Cardiac septum (tissue), 1 donor: ENCODE data around the gene METTL25B. TPM values are rescaled to one million over a fixed set of nuclear protein-coding genes. Genes with fewer than 3 reads are reported as not detected.

ENCODE experiments used
- DNase-seq: peaks from one replicate; pipeline ENCODE4 v3.0.0-alpha.2; 2020; ENCODE audit warnings: low spot score
- intact Hi-C: fragments of 100-400 bp; cut with DNase I; formaldehyde crosslinking; loops from one replicate; pipeline ENCODE4 v1.14.0; 2022
- long read RNA-seq: library from polyadenylated mRNA; unstranded; transcript quantifications from one replicate; pipeline ENCODE4 v2.0.0, GENCODE V29; 2021
- total RNA-seq: library from RNA; stranded (reverse); fragmentation: NEBNext Ultra II Directional; extraction: Animal tissue kit (Norgen Biotek cat#: 25700); gene quantifications from one replicate; pipeline ENCODE4 v1.2.1, GENCODE V29; 2021
- donor health status: DM: no; HTN: no; CAD: no.

Gene METTL25B
- total RNA-seq, result 14.7 TPM
- long read RNA-seq, partial matches to known transcripts, result 0 of 17 reads
- long read RNA-seq, other reads (novel, unspliced or antisense), result 10 of 17 reads

DNA sequence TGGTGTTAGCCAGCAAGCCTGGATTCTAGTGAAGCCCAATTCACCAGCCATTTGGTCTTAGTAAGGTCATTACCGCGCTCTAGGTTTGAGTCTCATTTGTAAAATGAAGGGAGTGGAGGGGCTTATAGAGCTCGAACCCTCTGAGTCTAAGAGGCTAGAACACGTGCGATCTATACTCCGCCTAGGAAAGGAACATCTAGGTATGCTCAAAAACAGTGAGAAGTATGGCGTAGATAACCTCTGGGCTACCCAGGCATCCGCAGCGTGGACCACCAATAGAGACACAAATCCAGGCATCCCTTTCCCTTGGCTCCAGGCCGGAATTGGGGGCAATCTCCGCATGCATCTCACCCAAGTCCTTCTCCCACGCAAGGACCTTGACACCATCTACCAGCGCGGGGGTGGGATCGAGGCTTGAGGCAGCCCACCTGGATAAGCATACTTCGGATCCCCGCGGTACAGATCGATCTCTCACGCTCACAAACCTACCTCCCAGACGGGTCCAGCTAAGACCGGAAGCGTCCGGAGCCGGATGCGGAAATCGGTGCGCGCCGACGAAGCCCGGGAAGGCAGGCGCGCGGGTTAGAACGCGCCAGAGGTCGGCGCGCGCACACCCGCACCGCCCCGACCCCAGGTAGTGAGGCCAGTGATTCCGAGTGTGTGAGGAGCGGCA is at the start of gene METTL25B:
TSS of gene METTL25B (plus strand) at position 544 of the 673 bp plus-strand sequence. CDS start 636 bp downstream, outside the sequence.
- intact Hi-C loops, result loop anchor here (1.0 to 5.0 kb wide), 5 partner anchors 39 to 164 kb away; partner anchors contain the start of genes INSRR, PEAR1 and PRCC

GRCh38 chr1:156680056-156680455 is 48.2 kb upstream of the METTL25B start:
- DNase-seq, result no peak
- intact Hi-C loops, result no loop called here

More for the DNA sequence above, at the start of gene METTL25B:
- DNase-seq, result peak; percentile 91

DNA sequence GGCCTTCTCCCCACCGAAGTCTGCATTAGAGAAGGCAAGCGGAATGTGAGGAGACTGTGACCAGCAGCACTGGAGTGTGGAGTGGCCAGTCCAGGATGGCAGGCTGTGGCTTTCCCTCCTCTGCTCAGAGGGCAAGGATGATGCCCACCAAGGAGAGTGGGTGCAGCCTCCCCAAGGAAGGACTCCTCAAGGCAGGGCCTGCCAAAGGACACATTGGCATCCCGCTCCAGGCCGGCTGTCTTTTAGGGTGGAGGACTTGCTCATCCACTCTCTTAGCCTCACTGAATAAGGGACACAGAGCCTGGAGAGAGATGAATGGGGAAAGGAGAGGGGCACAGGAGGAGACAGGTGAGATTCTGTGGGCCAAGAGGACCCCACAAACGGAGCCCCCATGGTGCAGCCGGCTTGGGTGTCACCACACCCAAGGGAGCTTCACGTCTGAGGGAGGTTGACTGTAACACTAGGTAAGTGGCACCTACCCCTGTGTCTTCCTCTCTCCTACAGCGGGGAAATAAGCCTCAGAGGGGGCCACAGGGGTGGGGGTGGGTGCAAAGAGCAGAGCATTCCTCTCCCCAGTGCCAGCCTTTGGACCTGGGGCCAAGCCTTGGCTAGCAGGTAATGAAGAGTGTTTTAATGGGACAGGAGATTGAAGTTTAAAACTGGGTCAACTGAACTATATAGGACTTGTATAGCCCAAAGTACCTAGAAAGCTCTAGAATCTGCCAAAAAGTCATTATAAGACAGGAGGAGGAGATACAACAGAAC is 46.9 kb upstream of the METTL25B start:
- intact Hi-C loops, result no loop called here
- no peak for DNase-seq

DNA sequence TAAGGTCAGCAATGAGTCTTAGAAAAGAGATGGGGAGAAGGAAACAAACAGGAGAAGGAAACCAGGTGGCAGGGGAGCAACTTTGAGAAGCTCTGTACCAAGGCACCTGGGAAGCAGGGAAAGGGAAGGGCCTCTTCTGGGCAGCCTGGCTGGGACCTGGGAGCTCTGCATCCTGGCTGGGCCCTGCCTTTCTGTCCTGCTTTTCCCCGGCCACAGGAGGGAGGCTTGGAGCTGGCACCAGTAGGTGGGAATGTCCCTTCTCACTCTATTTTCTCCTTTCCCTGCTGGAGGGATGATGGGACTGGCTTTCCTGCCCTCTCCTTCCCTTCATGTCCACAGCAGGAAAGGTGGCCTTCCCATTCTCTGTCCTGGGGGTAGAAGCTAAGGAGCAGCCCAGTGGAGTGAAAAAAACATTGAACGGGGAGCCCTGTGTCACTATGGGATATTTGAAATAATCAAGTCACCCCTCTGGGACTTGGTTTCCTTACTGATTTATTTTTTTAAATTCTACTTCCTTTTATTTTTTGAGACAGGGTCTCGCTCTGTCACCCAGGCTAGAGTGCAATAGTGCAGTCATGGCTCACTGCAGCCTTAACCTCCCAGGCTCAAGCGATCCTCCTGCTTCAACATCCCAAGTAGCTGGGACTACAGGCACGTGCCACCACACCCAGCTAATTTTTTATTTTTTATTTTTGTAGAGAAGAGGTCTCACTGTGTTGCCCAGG is 45.9 kb upstream of the METTL25B start:
- no peak for DNase-seq
- intact Hi-C loops, result no loop called here

GRCh38 chr1:156684227-156684782 is 44.0 kb upstream of the METTL25B start:
- intact Hi-C loops, result no loop called here
- no peak for DNase-seq

DNA sequence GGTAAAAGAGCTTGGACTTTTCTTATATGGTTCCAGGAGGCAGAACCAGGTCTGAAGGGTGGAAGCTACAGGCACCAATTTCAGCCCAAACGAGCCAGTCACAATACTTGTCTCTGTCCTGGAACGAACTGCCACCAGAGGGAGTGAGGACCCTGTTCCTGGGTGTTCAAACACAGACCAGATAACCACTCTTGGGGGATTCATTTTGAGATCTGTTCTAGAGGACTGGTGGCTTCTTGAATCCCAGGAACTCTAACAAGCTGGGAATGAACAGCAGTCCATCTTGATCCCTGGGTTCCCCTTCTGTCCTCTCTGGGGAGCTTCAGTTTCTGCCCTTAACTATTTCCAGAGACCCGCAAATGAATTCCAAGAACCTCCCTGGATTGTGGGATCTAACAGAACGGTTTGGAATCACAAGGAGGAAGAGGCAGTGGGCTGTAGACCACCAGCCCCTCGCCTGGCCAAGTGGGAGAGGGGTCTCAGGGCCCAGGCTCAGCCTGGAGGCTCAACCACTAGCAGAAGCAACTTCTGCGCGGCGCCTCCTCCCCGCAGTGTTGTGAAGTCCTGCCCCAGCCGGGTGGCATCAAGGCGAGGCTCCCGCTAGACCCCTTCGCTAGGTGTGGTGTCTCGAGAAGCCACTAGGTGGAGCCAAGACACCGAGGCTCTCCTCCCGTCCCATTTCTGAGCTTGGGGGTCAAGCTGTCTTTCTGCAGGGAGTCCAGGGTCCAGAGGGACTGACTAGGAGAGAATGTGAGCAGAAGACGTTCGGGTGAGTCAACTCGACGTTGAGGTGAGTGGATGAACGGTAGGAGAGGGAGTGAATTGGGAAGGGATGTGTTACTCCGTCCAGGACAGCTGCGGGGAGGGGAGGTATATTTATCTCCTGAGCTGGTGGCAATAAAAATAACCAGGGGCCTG is 39.0 kb upstream of the METTL25B start:
- peak; percentile 82 for DNase-seq
- intact Hi-C loops, result loop anchor here (1.0 kb wide), 1 partner anchor 37 kb away; no protein-coding TSS in a partner anchor

DNA sequence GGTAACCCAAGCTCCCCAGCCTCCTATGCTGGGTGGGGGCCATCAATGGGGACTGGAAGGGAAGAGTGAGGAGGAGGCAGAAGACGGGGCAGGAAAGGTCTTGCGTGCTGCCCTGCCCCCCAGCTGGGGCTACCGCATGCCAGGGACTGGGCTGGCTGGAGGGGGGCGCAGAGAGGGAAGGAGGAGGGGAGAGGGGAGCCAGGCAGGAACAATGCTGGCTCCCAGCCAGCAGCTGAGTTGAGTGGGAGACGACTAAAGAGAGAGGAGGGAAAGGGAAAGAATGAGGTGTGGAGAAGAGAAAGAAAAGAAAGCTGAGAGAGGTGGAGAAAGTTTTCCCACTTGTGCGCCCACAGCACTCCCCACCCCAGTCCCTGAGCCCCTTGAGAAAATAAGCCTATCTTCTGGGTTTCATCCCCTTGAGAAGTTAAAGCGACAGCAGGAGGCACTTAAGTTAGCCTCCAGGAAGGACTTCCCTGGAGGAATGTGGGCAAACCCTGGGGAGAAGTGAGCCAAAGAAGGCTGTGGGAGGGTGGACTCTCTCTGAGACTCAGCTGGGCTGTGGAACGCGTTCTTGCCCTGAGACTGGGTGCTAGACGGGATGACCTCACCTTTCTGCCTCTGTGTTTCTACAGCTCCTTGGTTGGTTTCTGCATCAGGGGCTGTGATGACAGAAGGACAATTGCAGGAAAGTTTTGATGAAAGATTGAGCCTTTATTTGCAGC is 38.2 kb upstream of the METTL25B start:
- no peak for DNase-seq
- intact Hi-C loops, result loop anchor here (1.0 to 10.0 kb wide), 3 partner anchors 36 to 195 kb away; partner anchors contain the start of gene INSRR

GRCh38 chr1:156690675-156691036 is 37.6 kb upstream of the METTL25B start:
- intact Hi-C loops, result loop anchor here (10.0 kb wide), 2 partner anchors 164 to 194 kb away; partner anchors contain the start of gene INSRR
- no peak for DNase-seq

GRCh38 chr1:156691191-156691590 is 37.1 kb upstream of the METTL25B start:
- DNase-seq, result no peak
- intact Hi-C loops, result loop anchor here (10.0 kb wide), 2 partner anchors 164 to 194 kb away; partner anchors contain the start of gene INSRR

DNA sequence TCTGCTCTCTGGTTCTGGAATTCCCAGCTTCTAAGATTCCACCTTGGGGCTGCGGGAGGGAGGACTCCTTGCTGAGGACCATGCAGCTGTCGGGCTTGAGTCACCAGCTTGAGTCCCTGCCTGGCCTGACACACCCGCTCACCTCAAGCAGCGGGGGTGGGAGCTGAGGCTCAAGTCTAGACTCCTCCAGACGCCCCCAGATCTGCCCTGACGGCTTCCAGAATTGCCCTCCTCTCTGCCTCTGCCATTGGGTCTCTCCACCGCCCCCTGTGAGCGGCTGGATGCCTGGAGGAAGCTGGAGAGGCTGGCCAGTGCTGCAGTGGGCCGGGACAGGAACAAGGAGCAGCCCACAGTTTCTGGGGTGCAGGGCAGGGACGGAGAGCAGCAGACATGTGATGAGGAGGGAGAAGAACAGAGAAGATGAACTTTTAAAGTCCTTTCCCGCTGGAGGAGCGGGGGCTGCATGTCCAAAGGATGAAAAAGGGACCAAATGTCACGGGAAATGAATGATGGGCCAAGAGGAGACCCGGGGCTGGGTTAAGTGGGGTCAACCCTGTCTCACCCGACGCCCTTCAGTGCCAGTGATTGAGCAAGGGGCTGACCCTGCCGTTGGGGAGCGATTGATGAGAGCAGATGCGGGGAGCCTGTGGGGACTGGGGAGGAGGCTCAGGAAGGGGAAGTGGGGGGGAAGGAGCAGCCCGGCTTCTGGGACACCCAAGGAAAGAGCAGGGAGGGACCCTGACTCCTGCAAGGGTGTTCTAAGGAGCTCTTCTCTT is 36.4 kb upstream of the METTL25B start:
- DNase-seq, result no peak
- intact Hi-C loops, result loop anchor here (10.0 kb wide), 2 partner anchors 163 to 193 kb away; partner anchors contain the start of gene INSRR

GRCh38 chr1:156692441-156692924 is 35.8 kb upstream of the METTL25B start:
- no peak for DNase-seq
- intact Hi-C loops, result loop anchor here (10.0 kb wide), 2 partner anchors 162 to 192 kb away; partner anchors contain the start of gene INSRR

DNA sequence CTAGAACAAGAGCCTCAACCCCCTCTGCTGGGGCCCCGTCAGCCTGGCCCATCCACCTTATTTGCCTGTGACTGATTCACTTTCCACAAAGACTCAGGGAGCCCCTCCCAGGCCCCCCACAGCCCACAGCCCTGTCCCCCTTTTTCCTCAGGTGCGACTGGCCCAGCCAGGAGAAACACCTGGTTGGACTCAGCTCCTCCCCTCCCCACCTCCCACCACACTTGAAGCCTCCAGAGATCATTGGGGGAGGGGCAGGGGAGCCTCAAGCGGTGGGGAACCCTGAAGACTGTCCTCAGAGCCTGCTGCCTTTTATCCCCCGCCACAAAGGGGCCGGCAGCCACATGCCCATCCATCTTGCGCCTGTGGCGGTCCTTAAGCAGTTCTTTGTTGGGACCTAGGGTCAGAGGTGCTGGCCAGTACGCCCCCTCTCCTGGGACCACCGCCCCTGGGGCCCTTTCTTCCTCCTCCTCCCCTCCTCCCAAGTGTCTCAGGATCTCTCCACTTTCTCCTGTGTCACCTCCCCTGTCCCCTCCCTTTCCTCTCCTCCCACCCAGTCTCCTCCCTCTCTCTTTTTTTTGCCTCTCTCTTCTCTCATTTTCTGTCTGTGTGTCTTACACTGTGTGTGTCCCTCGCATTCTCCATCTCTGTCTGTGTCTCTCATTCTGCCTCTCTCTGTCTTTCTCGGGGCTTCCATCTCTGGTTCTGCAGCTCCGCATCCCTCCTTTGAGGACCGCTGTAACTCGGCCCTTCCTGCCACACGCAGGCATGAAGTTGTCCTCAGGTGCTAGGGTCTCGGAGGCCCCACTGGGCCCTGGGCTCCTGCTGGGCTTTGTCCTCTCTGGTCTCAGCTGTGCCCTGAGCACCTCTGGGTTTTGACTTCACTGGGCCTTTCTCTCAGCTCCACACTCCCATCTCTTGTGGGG is 35.1 kb upstream of the METTL25B start:
- intact Hi-C loops, result loop anchor here (10.0 kb wide), 2 partner anchors 162 to 192 kb away; partner anchors contain the start of gene INSRR
- DNase-seq, result no peak

GRCh38 chr1:156693848-156694689 is 34.2 kb upstream of the METTL25B start:
- intact Hi-C loops, result loop anchor here (10.0 kb wide), 2 partner anchors 161 to 191 kb away; partner anchors contain the start of gene INSRR
- DNase-seq, result no peak

GRCh38 chr1:156694690-156694962 is 33.6 kb upstream of the METTL25B start:
- intact Hi-C loops, result loop anchor here (10.0 kb wide), 2 partner anchors 160 to 190 kb away; partner anchors contain the start of gene INSRR
- DNase-seq, result no peak

DNA sequence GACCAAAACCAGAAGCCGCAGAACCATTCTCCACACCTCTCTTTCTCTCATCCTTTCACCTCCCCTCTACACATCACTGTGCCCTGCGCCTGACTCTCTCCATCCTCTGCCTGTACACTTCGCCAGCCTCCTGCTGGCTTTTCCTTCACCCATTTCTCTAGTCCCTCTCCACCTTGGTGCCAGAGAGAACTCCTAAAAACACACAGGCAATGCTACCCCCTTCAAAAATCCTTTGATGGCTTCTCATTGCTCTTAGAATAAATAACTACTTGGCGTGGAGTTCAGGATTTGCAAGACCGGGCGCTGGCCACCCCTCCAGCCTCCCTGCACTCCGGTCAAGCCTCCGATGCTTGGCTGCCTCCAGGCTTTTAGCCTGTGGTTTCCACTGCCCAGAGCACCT is 31.5 kb upstream of the METTL25B start:
- intact Hi-C loops, result loop anchor here (10.0 kb wide), 2 partner anchors 158 to 188 kb away; partner anchors contain the start of gene INSRR

More for the DNA sequence above, 31.5 kb upstream of the METTL25B start:
- DNase-seq, result no peak
